Fibroblast of the aortic adventitia (primary cell): ENCODE data around the gene TMEM163. TPM values are rescaled to one million over a fixed set of nuclear protein-coding genes. Genes with fewer than 3 reads are reported as not detected.
A peak's percentile ranks its signal among the peaks of the same experiment; 100 is the strongest.

Experiments used
- DNase-seq: peaks from one replicate; pipeline ENCODE4 v3.0.0-alpha.2; 2010; ENCODE audit warnings: low read depth
- H3K4me3 ChIP-seq: 2 replicates; pipeline ENCODE4 v1.5.1; 2011; ENCODE audit warnings: low read depth, mild to moderate bottlenecking, control low read depth, low read length, moderate library complexity
- total RNA-seq: library from RNA; depleted of rRNA; stranded (reverse); fragments of >200 nt; gene quantifications from 2 replicates; pipeline ENCODE4 v1.2.3, GENCODE V29; 2012; ENCODE audit warnings: low replicate concordance
- TF ChIP-seq, protein P1 (sequence below): IDR thresholded peaks from 2 replicates; pipeline ENCODE4 v1.5.1; 2011; ENCODE audit warnings: mild to moderate bottlenecking, low read length, control low read depth, inconsistent platforms; ENCODE audit not compliant: insufficient read depth

Gene TMEM163
- total RNA-seq: not detected in 2 replicates

GRCh38 chr2:134718817-134719814 is at the start of gene TMEM163:
TMEM163 (minus strand) TSS chr2:134719000.
- peak within 1 kb of the TSS; percentile 22 for H3K4me3 ChIP-seq
- no peak for DNase-seq
- TF ChIP-seq, protein P1, sequence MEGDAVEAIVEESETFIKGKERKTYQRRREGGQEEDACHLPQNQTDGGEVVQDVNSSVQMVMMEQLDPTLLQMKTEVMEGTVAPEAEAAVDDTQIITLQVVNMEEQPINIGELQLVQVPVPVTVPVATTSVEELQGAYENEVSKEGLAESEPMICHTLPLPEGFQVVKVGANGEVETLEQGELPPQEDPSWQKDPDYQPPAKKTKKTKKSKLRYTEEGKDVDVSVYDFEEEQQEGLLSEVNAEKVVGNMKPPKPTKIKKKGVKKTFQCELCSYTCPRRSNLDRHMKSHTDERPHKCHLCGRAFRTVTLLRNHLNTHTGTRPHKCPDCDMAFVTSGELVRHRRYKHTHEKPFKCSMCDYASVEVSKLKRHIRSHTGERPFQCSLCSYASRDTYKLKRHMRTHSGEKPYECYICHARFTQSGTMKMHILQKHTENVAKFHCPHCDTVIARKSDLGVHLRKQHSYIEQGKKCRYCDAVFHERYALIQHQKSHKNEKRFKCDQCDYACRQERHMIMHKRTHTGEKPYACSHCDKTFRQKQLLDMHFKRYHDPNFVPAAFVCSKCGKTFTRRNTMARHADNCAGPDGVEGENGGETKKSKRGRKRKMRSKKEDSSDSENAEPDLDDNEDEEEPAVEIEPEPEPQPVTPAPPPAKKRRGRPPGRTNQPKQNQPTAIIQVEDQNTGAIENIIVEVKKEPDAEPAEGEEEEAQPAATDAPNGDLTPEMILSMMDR: no peak

GRCh38 chr2:134766583-134766982 is 47.8 kb upstream of the TMEM163 start:
- no peak overlapping the region for H3K4me3 ChIP-seq
- TF ChIP-seq, protein P1: no peak
- no peak for DNase-seq

DNA sequence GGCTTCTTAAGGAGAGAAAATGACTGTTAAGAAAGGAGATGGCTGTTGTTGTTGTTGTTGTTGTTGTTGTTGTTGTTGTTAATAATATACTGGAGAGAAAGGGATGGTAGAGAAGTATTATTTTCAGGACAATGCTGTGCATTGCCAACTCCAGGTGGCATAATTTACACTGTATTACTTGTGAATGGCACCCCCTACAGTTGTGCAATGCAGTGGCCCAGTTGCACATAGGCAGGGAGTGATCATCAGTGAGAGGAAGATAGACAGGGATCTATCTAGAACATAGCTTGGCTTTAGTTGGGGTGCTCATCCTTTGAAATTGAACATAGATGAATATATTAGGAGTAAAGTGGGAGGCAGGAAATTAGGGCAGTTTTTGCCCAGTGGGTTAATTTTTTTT is 47.2 kb upstream of the TMEM163 start:
- TF ChIP-seq, protein P1: no peak
- no peak overlapping the region for H3K4me3 ChIP-seq
- DNase-seq: no peak

DNA sequence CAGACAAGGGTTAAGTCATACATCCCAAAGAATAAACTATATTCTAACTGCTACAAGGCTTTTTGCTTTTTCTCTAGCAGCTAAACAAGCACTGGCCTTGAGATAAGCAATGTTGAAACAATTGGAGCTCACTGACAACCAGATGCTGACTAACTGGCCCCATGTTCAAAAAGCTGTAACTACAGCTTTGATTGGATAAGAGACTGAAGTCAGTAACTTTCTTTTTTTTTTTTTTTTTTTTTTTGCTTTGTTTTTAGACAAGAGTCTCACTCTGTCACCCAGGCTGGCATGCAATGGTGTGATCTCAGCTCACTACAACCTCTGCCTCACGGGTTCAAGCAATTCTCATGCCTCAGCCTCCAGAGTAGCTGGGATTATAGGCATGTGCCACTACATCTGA is 45.4 kb upstream of the TMEM163 start:
- H3K4me3 ChIP-seq: no peak overlapping the region
- TF ChIP-seq, protein P1: no peak
- DNase-seq: peak; percentile 86

DNA sequence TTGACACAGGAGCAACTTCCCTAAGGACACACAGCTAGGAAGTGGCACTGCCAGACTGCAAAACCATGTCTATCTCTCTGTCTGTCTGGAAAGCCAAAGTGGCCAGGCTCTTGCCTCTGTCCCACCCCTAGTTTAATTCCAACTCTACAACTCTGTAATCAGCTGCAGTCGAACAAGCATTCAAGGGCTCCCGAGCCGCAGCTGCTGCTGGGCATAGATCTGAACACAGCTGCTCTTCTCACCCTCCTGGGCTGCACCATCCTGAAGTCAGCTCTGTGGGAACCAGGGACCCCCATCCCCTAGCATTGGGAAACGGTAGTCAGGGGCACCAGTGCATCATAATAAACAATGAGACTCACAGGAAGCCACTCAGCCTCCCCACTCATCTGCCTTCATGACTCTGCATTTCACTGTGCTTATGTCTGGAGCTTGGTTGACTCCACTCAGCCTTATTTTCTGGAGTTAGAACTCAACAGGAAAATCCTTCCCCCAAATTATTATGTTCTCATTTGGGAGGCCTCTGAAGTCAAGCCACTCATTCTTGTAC is 44.4 kb upstream of the TMEM163 start:
- no peak overlapping the region for H3K4me3 ChIP-seq
- no peak for DNase-seq
- TF ChIP-seq, protein P1: no peak

DNA sequence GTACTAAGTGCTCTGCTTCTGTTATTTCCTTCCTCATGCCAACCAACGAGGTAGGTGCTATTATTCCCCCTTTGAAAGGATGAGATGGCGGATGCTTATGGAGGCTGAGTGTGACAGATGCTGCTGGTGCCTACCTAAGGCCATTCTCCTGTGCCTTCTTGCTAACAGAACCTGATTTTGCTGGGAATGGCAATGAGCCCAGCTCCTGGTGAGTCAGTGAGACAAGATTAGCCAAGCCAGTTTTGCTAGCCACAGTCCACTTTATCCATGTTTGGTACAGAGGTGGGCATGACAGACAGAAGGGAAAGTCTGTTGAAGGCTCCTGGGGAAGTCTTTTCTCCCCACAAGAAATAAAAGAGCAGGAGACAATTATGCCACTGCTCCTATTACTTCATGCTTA is 43.7 kb upstream of the TMEM163 start:
- DNase-seq: peak; percentile 44
- no peak overlapping the region for H3K4me3 ChIP-seq
- TF ChIP-seq, protein P1: no peak
